H7 (cell line): Measurements from ENCODE around the gene UBE2E2. TPM values are rescaled to one million over a fixed set of nuclear protein-coding genes. Genes with fewer than 3 reads are reported as not detected.

Source experiments
- DNase-seq: peaks from one replicate; pipeline ENCODE4 v3.0.0; 2012
- H3K27me3 ChIP-seq: 2 replicates; pipeline ENCODE4 v1.6.0; 2011; ENCODE audit warnings: mild to moderate bottlenecking, low read length; ENCODE audit not compliant: control insufficient read depth, insufficient read depth
- H3K36me3 ChIP-seq: replicated peaks from 2 replicates; pipeline ENCODE4 v1.5.1; 2011; ENCODE audit warnings: low read length; ENCODE audit not compliant: control insufficient read depth, insufficient read depth
- H3K4me3 ChIP-seq: 2 replicates; pipeline ENCODE4 v1.5.1; 2011; ENCODE audit warnings: low read depth, mild to moderate bottlenecking, control low read depth, low read length, moderate library complexity; ENCODE audit not compliant: insufficient read depth
- total RNA-seq: library from RNA; depleted of rRNA; stranded (reverse); fragments of >200 nt; shearing (Covaris generic); gene quantifications from 2 replicates; pipeline ENCODE4 v1.2.3, GENCODE V29; 2014

UBE2E2 gene
- total RNA-seq, 1 experiment from 2014 or later = 56.8 TPM

DNA sequence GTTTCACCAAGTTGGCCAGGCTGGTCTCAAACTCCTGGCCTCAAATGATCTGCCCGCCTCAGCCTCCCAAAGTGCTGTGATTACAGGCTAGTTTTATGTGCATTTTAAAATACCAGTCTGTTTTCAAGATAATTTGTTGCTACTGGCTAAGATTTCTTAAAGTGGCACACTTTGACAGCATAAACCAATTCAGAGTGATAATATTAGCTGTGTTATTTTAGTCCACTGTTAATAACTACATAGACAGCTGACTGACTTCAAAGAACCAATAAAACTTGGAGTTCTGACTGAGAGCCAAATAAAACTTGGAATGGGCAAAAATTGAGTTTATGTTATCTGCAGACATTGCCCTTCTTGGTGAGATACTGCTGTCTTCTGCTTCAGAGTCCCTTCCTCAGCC lies 291.8 kb downstream of the UBE2E2 start:
- no peaks in the 10 kb centered on the region for H3K27me3 ChIP-seq
- DNase-seq = no peak
- H3K4me3 ChIP-seq = no peak overlapping the region
- no peaks in the 10 kb centered on the region for H3K36me3 ChIP-seq

GRCh38 chr3:23495507-23495906 lies 292.4 kb downstream of the UBE2E2 start:
- H3K36me3 ChIP-seq = no peaks in the 10 kb centered on the region
- no peaks in the 10 kb centered on the region for H3K27me3 ChIP-seq
- DNase-seq = no peak
- no peak overlapping the region for H3K4me3 ChIP-seq

- Histone ChIP-seq H3K4me3 (no peak overlapping the region), H3K27me3 (no peaks in the 10 kb centered on the region), H3K36me3 (no peaks in the 10 kb centered on the region)
- DNase-seq = no peak
These were observed 293.0 kb downstream of the UBE2E2 start for GRCh38 chr3:23496165-23496564.

DNA sequence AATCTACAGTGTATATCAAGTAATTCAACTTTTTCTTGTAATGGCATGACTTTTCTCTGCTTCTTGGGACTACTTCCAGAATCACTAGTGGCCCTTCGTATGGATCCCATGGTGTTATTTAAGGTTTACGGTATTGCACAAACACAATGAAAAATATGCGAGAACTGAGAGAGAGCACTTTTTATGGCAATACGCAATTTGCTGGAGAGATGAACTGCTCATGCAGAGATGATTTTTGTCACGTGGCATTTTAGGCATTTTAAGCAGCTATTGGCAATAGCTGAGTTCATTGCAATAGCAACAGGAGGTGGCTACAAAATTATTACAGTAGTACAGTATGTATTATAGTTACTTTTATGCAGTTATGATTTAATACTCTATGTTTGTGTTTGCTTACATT lies 294.0 kb downstream of the UBE2E2 start:
- no peak overlapping the region for H3K4me3 ChIP-seq
- no peaks in the 10 kb centered on the region for H3K27me3 ChIP-seq
- no peaks in the 10 kb centered on the region for H3K36me3 ChIP-seq
- DNase-seq = no peak

- no peak overlapping the region for H3K4me3 ChIP-seq
- no peaks in the 10 kb centered on the region for H3K27me3 ChIP-seq
- H3K36me3 ChIP-seq = no peaks in the 10 kb centered on the region
- no peak for DNase-seq
These were observed 298.2 kb downstream of the UBE2E2 start for GRCh38 chr3:23501201-23501802.

- no peak overlapping the region for H3K4me3 ChIP-seq
- H3K27me3 ChIP-seq = no peaks in the 10 kb centered on the region
- no peaks in the 10 kb centered on the region for H3K36me3 ChIP-seq
- no peak for DNase-seq
These were observed 305.3 kb downstream of the UBE2E2 start for GRCh38 chr3:23508464-23508863.

DNA sequence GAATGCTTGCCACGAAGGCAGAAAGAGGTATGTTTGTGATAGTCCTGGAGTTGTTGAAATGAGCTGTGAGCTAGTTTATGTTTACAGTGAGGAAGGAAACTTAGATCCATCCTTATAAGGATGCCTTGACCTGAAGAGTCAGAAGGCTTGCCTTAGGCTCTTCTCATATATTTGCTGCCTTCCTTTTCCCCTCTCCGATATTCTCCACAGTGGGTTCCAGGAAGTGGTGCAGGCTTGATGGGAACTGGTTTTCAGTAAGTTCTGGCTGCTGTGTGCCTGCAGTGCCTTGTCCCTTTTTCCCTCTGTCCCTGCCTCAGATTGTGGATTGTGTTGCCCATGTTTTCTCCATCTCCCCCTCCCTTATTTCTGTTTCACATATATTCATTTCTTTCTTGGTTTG lies 315.3 kb downstream of the UBE2E2 start:
- Histone ChIP-seq H3K4me3 (no peak overlapping the region), H3K27me3 (no peaks in the 10 kb centered on the region), H3K36me3 (no peaks in the 10 kb centered on the region)
- peak; percentile 4 for DNase-seq

GRCh38 chr3:23519314-23520208 lies 316.4 kb downstream of the UBE2E2 start:
- Histone ChIP-seq H3K4me3 (no peak overlapping the region), H3K27me3 (no peaks in the 10 kb centered on the region), H3K36me3 (no peaks in the 10 kb centered on the region)
- no peak for DNase-seq

GRCh38 chr3:23527326-23527725 lies 324.2 kb downstream of the UBE2E2 start:
- no peaks in the 10 kb centered on the region for H3K27me3 ChIP-seq
- no peak for DNase-seq
- H3K4me3 ChIP-seq = no peak overlapping the region
- no peaks in the 10 kb centered on the region for H3K36me3 ChIP-seq

GRCh38 chr3:23533596-23533995 lies 330.5 kb downstream of the UBE2E2 start:
- no peaks in the 10 kb centered on the region for H3K27me3 ChIP-seq
- no peak for DNase-seq
- H3K4me3 ChIP-seq = no peak overlapping the region
- H3K36me3 ChIP-seq = no peaks in the 10 kb centered on the region

GRCh38 chr3:23533996-23534395 lies 330.9 kb downstream of the UBE2E2 start:
- H3K27me3 ChIP-seq = no peaks in the 10 kb centered on the region
- no peak for DNase-seq
- H3K4me3 ChIP-seq = no peak overlapping the region
- no peaks in the 10 kb centered on the region for H3K36me3 ChIP-seq

GRCh38 chr3:23537101-23537551 lies 334.0 kb downstream of the UBE2E2 start:
- Histone ChIP-seq H3K36me3 (no peaks in the 10 kb centered on the region), H3K27me3 (no peaks in the 10 kb centered on the region), H3K4me3 (no peak overlapping the region)
- no peak for DNase-seq

GRCh38 chr3:23539185-23539584 lies 336.1 kb downstream of the UBE2E2 start:
- Histone ChIP-seq H3K27me3 (no peaks in the 10 kb centered on the region), H3K4me3 (no peak overlapping the region), H3K36me3 (no peaks in the 10 kb centered on the region)
- no peak for DNase-seq

- no peak overlapping the region for H3K4me3 ChIP-seq
- no peak for DNase-seq
- H3K36me3 ChIP-seq = no peaks in the 10 kb centered on the region
- no peaks in the 10 kb centered on the region for H3K27me3 ChIP-seq
These were observed 337.5 kb downstream of the UBE2E2 start for GRCh38 chr3:23540600-23540999.

- Histone ChIP-seq H3K4me3 (no peak overlapping the region), H3K27me3 (no peaks in the 10 kb centered on the region), H3K36me3 (no peaks in the 10 kb centered on the region)
- DNase-seq = no peak
These were observed 339.0 kb downstream of the UBE2E2 start for GRCh38 chr3:23542079-23542478.
